K562 (cell line): ENCODE measurements around the gene HOXC5. TPM values are rescaled to one million over a fixed set of nuclear protein-coding genes. Genes with fewer than 3 reads are reported as not detected.

Source experiments
- ATAC-seq: fragments of 200-7000 bp; cut with Tn5 transposase; 3 replicates; pipeline ENCODE4 v1.9.1; 2020; ENCODE audit warnings: moderate library complexity
- BruUV-seq: library from RNA; stranded (reverse); fragments of 400-500 nt; replicated peaks from 2 replicates; lab custom pipeline; 2021; lab: Mats Ljungman, UMichigan
- CTCF ChIA-PET: fragments of 300-600 bp; formaldehyde crosslinking; extraction: SDS; loops from one replicate; lab custom pipeline; 2021; ENCODE audit warnings: low intra/inter-chr PET ratio; lab: Yijun Ruan, JAX
- POLR2A ChIA-PET: fragments of 300-600, 350-650 bp; sonication (Branson Sonifier 250); formaldehyde crosslinking; extraction: SDS; loops from one replicate; lab custom pipeline; 2021; ENCODE audit warnings: antibody characterized with exemption, inconsistent platforms; lab: Yijun Ruan, JAX
- DNase-seq, 4 experiments: peaks; one replicate each; pipeline versions ENCODE4 v3.0.0 to v3.0.0-alpha.2; 2011 to 2018; ENCODE audit warnings: low spot score in 3 of 4, mixed read lengths in 3 of 4; ENCODE audit errors: extremely low read depth in 1 of 4
- FAIRE-seq: peaks from 2 replicates; lab custom pipeline; 2011; peaks lifted over from hg19 to GRCh38; lab: Jason Lieb, UNC
- H2AFZ ChIP-seq: 2 replicates; pipeline ENCODE4 v1.6.0; 2011; ENCODE audit warnings: low read depth, low read length, control low read depth, inconsistent platforms
- H3K27ac ChIP-seq: fragments of 200-600 bp; 3 replicates; pipeline ENCODE4 v1.8.0; 2011; ENCODE audit warnings: low read depth, mild to moderate bottlenecking, control low read depth, inconsistent platforms, low read length, moderate library complexity, mixed read lengths; ENCODE audit errors: extremely low read depth
- H3K27me3 ChIP-seq, 2 experiments: fragments of 300-600 bp in 1 of 2; 2 replicates in 1 of 2; 3 replicates in 1 of 2; pipeline versions ENCODE4 v1.6.0 to v1.8.0; 2011; ENCODE audit warnings: inconsistent platforms in 2 of 2, low read length in 2 of 2, mild to moderate bottlenecking in 1 of 2, mixed read lengths in 1 of 2, moderate library complexity in 1 of 2; ENCODE audit not compliant: control insufficient read depth in 2 of 2, insufficient read depth in 2 of 2
- H3K36me3 ChIP-seq: fragments of 300-600 bp; 3 replicates; pipeline ENCODE4 v1.8.0; 2011; ENCODE audit warnings: mild to moderate bottlenecking, low read length, inconsistent platforms; ENCODE audit not compliant: control insufficient read depth, insufficient read depth
- H3K4me1 ChIP-seq, 2 experiments: fragments of 200-600 bp in 1 of 2; replicated peaks in 1 of 2; 2 replicates in 1 of 2; 3 replicates in 1 of 2; pipeline versions ENCODE4 v1.5.1 to v1.8.0; 2011; ENCODE audit warnings: inconsistent platforms in 2 of 2, low read length in 2 of 2, mild to moderate bottlenecking in 1 of 2, mixed read lengths in 1 of 2, moderate library complexity in 1 of 2; ENCODE audit not compliant: control insufficient read depth in 2 of 2, insufficient read depth in 2 of 2
- H3K4me2 ChIP-seq: 2 replicates; pipeline ENCODE4 v1.6.1; 2011; ENCODE audit warnings: low read length, control low read depth, inconsistent platforms, mixed read lengths; ENCODE audit not compliant: insufficient read depth
- H3K4me3 ChIP-seq: fragments of 200-600 bp; sonication (generic), shearing (Covaris generic); 2 replicates; pipeline ENCODE4 v1.5.1; 2016; ENCODE audit warnings: control low read depth, inconsistent platforms
- H3K79me2 ChIP-seq: fragments of 200-600 bp; 3 replicates; pipeline ENCODE4 v1.8.0; 2011; ENCODE audit warnings: low read length, inconsistent platforms; ENCODE audit not compliant: control insufficient read depth, insufficient read depth
- H3K9ac ChIP-seq, 2 experiments: 2 replicates each; pipeline versions ENCODE4 v1.6.0 to v1.6.1; 2011; ENCODE audit warnings: low read depth in 2 of 2, low read length in 2 of 2, control low read depth in 1 of 2, inconsistent platforms in 1 of 2, mild to moderate bottlenecking in 1 of 2, mixed read lengths in 1 of 2; ENCODE audit not compliant: insufficient read depth in 1 of 2
- H3K9me1 ChIP-seq: one replicate; pipeline ENCODE4 v1.6.0; 2011; ENCODE audit warnings: inconsistent platforms, mild to moderate bottlenecking, low read length, moderate library complexity; ENCODE audit not compliant: control insufficient read depth, insufficient read depth
- H3K9me3 ChIP-seq: replicated peaks from 2 replicates; pipeline ENCODE4 v1.5.1; 2011; ENCODE audit warnings: low read depth, low read length, inconsistent platforms; ENCODE audit not compliant: control insufficient read depth, insufficient read depth
- H4K20me1 ChIP-seq: replicated peaks from 2 replicates; pipeline ENCODE4 v1.6.1; 2011; ENCODE audit warnings: low read length, inconsistent platforms, mixed read lengths; ENCODE audit not compliant: control insufficient read depth, insufficient read depth
- BMI1 ChIP-seq: fragments of 150-350 bp; IDR thresholded peaks from 2 replicates; pipeline ENCODE4 v1.6.1; 2014; ENCODE audit warnings: low read length
- ELF1 ChIP-seq: fragments of 200-800 bp; sonication (Bioruptor generic); IDR thresholded peaks from 2 replicates; pipeline ENCODE4 v1.6.1; 2016; ENCODE audit warnings: missing genetic modification characterization, missing compliant biosample characterization
- GABPA ChIP-seq: fragments of 200-800 bp; sonication (Bioruptor generic); conservative IDR thresholded peaks from 2 replicates; pipeline ENCODE4 v1.6.1; 2016; ENCODE audit warnings: low read depth, missing genetic modification characterization, missing compliant biosample characterization
- HDAC2 ChIP-seq: fragments of 450-650 bp; IDR thresholded peaks from 2 replicates; pipeline ENCODE4 v1.6.1; 2016; ENCODE audit warnings: mild to moderate bottlenecking
- TCF7 ChIP-seq: sonication (generic); IDR thresholded peaks from 2 replicates; pipeline ENCODE4 v1.6.1; 2016; ENCODE audit warnings: antibody characterized with exemption, borderline replicate concordance
- THRAP3 ChIP-seq: fragments of 450-650 bp; IDR thresholded peaks from 2 replicates; pipeline ENCODE4 v1.6.1; 2016; ENCODE audit warnings: mild to moderate bottlenecking, inconsistent platforms, borderline replicate concordance
- ZNF695 ChIP-seq: fragments of 450-650 bp; formaldehyde crosslinking; IDR thresholded peaks from 2 replicates; pipeline ENCODE4 v1.4.0; 2020; ENCODE audit warnings: mild to moderate bottlenecking, moderate library complexity
- WGBS: fragments of 100-300 bp; shearing (Covaris generic); methylation state at CpG from one replicate; pipeline ENCODE4 v1.1.6; 2016; ENCODE audit warnings: low coverage, mixed read lengths; ENCODE audit not compliant: insufficient coverage; ENCODE audit errors: missing lambda C conversion rate; 5-methylcytosine and 5-hydroxymethylcytosine counted together
- in situ Hi-C: fragments of 300-500 bp; cut with MboI; formaldehyde crosslinking; loops from 4 replicates; pipeline ENCODE4 v1.15.0; 2018; ENCODE audit warnings: inconsistent platforms, mixed read lengths
- intact Hi-C: fragments of 100-400 bp; cut with micrococcal nuclease; formaldehyde crosslinking; loops from 2 replicates; pipeline ENCODE4 v1.14.2; 2022
- polyA plus RNA-seq, 8 experiments: library from polyadenylated mRNA; depleted of rRNA in 4 of 8; stranded (reverse) in 5 of 8; unstranded in 3 of 8; fragments of >200 nt; fragmentation: Nextera tagmentation in 2 of 8; fragmentation: Illumina TruSeq in 1 of 8; extraction: Ambion mirVana in 2 of 8; extraction: Trizol in 1 of 8; gene quantifications; 2 replicates each; pipeline versions ENCODE4 v1.2.1 to v1.2.3, GENCODE V29; 2011 to 2014; ENCODE audit warnings: inconsistent platforms in 1 of 8, missing spikeins in 1 of 8
- total RNA-seq, 7 experiments: library from RNA; depleted of rRNA in 6 of 7; stranded (reverse); fragments of >200 nt in 6 of 7; fragmentation: Illumina TruSeq in 2 of 7; extraction: Trizol in 2 of 7; gene quantifications; 2 replicates each; pipeline versions ENCODE4 v1.2.1 to v1.2.3, GENCODE V29; 2011 to 2021; ENCODE audit warnings: low replicate concordance in 1 of 7
- TF ChIP-seq, protein P1 (sequence below): fragments of 250-450 bp; sonication (Bioruptor Pico); IDR thresholded peaks from 2 replicates; pipeline ENCODE4 v1.4.0; 2020; ENCODE audit warnings: mild to moderate bottlenecking, moderate library complexity
- TF ChIP-seq, protein P2 (sequence below), 2 experiments: fragments of 450-650 bp in 1 of 2; sonication (generic) in 1 of 2; formaldehyde crosslinking in 1 of 2; IDR thresholded peaks; 2 replicates each; pipeline versions ENCODE4 v1.7.1 to v1.9.0; 2016 to 2022; ENCODE audit warnings: inconsistent platforms in 1 of 2, mild to moderate bottlenecking in 1 of 2, missing genetic modification reagents in 1 of 2

The HOXC5 gene
- total and polyA plus RNA-seq, 9 of the 15 experiments (the other 6 are each of a cell fraction or from before 2014, with no cell fraction given), result 0.10 to 0.44 (median 0.18) TPM; not detected in 4

- intact Hi-C loops (loop anchor here (10.0 kb wide), 1 partner anchor 376 kb away; the partner anchor contains the start of gene GPR84), in situ Hi-C loops (loop anchor here (5.0 to 10.0 kb wide), 2 partner anchors 214 to 376 kb away; partner anchors contain the start of gene GPR84)
- Histone ChIP-seq H3K9ac (peak overlapping the region in 1 of 2 experiments; percentile 45; a peak in 1 of 4 replicates), H3K79me2 (no peaks in the 10 kb centered on the region), H3K4me2 (peak overlapping the region; percentile 59), H3K27me3 (peaks cover 0 to 10% of the 10 kb centered on the region in 2 experiments; a peak in 2 of 5 replicates), H3K36me3 (no peaks in the 10 kb centered on the region), H2AFZ (peak overlapping the region; percentile 71), H4K20me1 (no peaks in the 10 kb centered on the region), H3K27ac (no peak overlapping the region), H3K4me3 (no peak overlapping the region), H3K4me1 (peaks cover 35 to 49% of the 10 kb centered on the region in 2 experiments), H3K9me3 (no peaks in the 10 kb centered on the region), H3K9me1 (no peaks in the 10 kb centered on the region)
- POLR2A ChIA-PET, result interaction anchor here (0.6 to 3.2 kb wide), 9 partner anchors 11 to 232 kb away, joined by 3 to 43 read pairs (median 3); partner anchors contain the start of genes HOXC9 and SMUG1
- no TSS peak for BruUV-seq
- FAIRE-seq (no peak), ATAC-seq (peak; percentile 4), DNase-seq (no peak)
- CTCF ChIA-PET, result interaction anchor here (0.8 to 1.2 kb wide), 3 partner anchors 17 to 226 kb away, joined by 3 to 4 read pairs (median 3); no protein-coding TSS in a partner anchor
- 22% methylated on average over 5 of the region's 5 CpGs for WGBS
- TF ChIP-seq GABPA (tag) (peak; percentile 73; the same call in 1 of the 2 replicates), HDAC2 (no peak), ELF1 (tag) (0 out of 2 replicates have a peak, but pooled peaks have one; percentile 12), ZNF695 (no peak), THRAP3 (no peak), BMI1 (no peak), TCF7 (no peak)
- TF ChIP-seq, protein P1, sequence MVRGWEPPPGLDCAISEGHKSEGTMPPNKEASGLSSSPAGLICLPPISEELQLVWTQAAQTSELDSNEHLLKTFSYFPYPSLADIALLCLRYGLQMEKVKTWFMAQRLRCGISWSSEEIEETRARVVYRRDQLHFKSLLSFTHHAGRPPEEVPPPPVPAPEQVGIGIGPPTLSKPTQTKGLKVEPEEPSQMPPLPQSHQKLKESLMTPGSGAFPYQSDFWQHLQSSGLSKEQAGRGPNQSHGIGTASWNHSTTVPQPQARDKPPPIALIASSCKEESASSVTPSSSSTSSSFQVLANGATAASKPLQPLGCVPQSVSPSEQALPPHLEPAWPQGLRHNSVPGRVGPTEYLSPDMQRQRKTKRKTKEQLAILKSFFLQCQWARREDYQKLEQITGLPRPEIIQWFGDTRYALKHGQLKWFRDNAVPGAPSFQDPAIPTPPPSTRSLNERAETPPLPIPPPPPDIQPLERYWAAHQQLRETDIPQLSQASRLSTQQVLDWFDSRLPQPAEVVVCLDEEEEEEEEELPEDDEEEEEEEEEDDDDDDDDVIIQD, result no peak
- TF ChIP-seq, protein P2, sequence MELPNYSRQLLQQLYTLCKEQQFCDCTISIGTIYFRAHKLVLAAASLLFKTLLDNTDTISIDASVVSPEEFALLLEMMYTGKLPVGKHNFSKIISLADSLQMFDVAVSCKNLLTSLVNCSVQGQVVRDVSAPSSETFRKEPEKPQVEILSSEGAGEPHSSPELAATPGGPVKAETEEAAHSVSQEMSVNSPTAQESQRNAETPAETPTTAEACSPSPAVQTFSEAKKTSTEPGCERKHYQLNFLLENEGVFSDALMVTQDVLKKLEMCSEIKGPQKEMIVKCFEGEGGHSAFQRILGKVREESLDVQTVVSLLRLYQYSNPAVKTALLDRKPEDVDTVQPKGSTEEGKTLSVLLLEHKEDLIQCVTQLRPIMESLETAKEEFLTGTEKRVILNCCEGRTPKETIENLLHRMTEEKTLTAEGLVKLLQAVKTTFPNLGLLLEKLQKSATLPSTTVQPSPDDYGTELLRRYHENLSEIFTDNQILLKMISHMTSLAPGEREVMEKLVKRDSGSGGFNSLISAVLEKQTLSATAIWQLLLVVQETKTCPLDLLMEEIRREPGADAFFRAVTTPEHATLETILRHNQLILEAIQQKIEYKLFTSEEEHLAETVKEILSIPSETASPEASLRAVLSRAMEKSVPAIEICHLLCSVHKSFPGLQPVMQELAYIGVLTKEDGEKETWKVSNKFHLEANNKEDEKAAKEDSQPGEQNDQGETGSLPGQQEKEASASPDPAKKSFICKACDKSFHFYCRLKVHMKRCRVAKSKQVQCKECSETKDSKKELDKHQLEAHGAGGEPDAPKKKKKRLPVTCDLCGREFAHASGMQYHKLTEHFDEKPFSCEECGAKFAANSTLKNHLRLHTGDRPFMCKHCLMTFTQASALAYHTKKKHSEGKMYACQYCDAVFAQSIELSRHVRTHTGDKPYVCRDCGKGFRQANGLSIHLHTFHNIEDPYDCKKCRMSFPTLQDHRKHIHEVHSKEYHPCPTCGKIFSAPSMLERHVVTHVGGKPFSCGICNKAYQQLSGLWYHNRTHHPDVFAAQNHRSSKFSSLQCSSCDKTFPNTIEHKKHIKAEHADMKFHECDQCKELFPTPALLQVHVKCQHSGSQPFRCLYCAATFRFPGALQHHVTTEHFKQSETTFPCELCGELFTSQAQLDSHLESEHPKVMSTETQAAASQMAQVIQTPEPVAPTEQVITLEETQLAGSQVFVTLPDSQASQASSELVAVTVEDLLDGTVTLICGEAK (IDR thresholded peaks at IDR 0.05), result 0 out of 2 replicates have a peak, but pooled peaks have one; percentile 67
- TF ChIP-seq, protein P2 (CRISPR knock-in tag; IDR thresholded peaks at IDR 0.05), result no peak
Measured at GRCh38 chr12:53988541-53989226, 44.2 kb upstream of the HOXC5 start.
